ENCODE results near the gene CCDC117.

- TF ChIP-seq POLR2A (IDR thresholded peaks at IDR 0.05) (no peak), CTCF (IDR thresholded peaks at IDR 0.05) (no peak)
These were observed 57.9 kb downstream of the CCDC117 start for GRCh38 chr22:28830441-28830840.
